Myocyte (in vitro differentiated cells): Measurements from ENCODE around the gene FTMT. TPM values are rescaled to one million over a fixed set of nuclear protein-coding genes. Genes with fewer than 3 reads are reported as not detected.
A peak's percentile ranks its signal among the peaks of the same experiment; 100 is the strongest.
"Not testable (repeated sequence)": the region's sequence is repeated elsewhere in the genome, so short reads cannot be mapped to it uniquely, and the experiment has no call there.

Experiments used
- DNase-seq: peaks from one replicate; pipeline ENCODE4 v3.0.0-alpha.2; 2012; ENCODE audit warnings: low read depth
- polyA plus RNA-seq: library from polyadenylated mRNA; unstranded; fragments of >200 nt; gene quantifications from one replicate; pipeline ENCODE4 v1.2.1, GENCODE V29; 2012; ENCODE audit warnings: missing spikeins
- total RNA-seq: library from RNA; depleted of rRNA; stranded (reverse); fragments of >200 nt; gene quantifications from 2 replicates; pipeline ENCODE4 v1.2.3, GENCODE V29; 2014

The FTMT gene
- not detected in 2 replicates for total RNA-seq
- polyA plus RNA-seq = not detected

DNA sequence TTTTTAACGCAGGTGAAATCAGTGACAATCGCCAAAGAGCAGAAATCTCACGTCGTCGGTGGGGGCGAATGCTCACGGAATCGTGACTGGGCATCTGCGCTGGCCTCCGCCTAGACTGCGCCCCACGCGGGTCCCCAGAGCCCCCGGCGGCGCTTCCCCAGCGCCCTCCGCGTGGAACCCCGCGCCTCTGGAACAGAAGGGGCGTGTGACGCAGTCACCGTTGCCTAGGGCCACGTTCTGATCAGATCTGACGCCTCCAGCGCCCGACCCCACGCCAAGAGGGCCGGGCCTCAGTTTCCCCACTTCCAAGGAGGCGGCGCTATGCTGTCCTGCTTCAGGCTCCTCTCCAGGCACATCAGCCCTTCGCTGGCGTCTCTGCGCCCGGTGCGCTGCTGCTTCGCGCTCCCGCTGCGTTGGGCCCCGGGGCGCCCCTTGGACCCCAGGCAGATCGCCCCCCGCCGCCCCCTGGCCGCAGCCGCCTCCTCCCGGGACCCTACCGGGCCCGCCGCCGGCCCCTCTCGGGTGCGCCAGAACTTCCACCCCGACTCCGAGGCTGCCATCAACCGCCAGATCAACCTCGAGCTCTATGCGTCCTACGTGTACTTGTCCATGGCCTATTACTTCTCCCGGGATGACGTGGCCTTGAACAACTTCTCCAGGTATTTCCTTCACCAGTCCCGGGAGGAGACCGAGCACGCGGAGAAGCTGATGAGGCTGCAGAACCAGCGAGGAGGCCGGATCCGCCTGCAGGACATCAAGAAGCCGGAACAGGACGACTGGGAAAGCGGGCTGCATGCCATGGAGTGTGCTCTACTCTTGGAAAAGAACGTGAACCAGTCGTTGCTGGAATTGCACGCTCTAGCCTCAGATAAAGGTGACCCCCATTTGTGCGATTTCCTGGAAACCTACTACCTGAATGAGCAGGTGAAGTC lies at the start of gene FTMT:
Gene FTMT (plus strand): TSS at position 240 of the 932 bp plus-strand sequence. CDS start 82 bp downstream, at position 322.
- DNase-seq = no peak

DNA sequence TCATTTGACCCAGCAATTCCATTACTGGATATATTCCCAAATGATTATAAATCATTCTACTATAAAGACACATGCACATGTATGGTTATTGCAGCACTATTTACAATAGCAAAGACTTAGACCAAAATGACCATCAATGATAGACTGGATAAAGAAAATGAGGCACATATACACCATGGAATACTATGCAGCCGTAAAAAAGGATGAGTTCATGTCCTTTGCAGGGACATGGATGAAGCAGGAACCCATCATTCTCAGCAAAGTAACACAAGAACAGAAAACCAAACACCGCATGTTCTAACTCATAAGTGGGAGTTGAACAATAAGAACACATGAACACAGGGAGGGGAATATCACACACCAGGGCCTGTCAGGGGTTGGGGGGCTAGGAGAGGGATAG lies 46.4 kb upstream of the FTMT start:
- DNase-seq = not testable (repeated sequence)

DNA sequence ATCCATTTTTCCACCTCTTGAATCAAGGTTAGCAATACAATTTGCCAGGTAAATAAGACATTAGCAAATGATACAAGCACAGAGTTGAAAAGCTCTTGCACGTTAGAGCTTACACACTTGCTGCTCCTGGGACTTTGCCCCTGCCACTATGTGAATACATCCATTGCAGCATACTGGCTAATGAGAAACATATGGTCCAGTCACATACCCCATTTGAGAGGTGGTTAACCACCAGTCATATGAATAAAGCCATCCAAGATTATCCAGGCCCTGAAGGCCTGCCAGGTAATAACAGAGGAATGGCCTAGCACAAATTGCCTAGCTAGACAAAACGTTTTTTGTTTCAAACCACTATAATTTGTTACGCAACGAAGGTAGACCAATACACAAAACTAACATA lies 45.8 kb upstream of the FTMT start:
- no peak for DNase-seq

DNA sequence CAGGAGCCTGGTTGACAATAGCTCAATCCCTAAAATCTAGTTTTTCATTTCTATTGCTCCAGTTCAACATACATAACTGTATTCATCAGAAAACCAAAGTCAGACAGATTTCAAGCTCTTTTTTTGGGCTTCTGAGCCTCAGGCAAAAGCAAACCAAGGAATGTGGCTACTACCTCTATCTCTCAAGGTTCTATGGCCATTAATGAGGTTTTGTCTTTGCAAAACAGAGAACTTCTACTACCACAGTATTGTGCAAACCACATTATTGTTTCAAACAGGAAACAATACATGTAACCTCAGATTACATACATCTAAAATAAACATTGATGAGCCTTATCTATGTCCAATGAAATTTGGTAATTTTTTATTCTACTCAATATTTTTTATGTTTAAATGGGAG lies 35.5 kb upstream of the FTMT start:
- no peak for DNase-seq

DNA sequence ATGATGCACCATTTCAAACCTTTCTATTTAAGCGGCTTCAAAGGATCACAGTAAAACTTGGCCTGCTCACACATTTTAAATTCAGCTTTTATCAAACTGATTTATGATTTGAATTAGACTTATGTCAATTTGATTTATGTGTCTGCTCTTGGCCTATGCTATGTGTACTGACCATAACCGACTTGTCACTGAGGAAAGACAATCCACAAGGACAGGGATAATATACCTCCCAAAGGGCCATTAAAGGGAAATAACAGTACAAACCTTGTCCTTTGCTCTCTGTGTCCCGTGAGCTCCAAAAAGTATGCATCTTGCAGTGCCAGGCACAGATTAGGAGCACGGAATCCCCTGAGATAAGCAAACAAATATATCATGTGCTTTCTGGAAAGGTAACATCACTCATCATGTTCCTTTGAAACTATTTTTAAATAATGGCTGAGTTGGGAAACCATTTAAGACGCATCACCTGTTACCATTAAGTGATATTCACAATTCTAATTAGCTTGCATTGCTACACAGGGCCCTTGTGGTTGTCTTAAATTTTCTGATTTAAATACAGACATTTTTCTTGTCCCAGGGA lies 31.9 kb upstream of the FTMT start:
- DNase-seq = no peak

DNA sequence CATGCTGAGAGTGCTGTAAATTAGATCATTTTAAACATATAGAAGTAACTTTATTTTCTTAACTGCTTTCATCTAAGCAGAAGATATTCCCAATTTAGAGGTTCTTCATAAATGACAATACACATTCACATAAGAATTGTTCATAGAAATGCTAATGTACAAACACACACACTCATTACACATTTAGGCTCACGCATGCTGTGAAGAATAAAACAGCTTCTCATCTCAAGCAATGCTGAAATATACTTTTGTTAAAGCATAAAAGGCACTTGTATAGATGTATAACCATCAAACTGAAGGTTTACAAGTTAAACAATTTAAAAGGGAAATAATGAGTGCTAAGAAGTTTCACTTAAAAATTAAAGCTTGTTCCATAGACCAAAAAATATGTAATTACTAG lies 18.1 kb upstream of the FTMT start:
- DNase-seq = no peak

DNA sequence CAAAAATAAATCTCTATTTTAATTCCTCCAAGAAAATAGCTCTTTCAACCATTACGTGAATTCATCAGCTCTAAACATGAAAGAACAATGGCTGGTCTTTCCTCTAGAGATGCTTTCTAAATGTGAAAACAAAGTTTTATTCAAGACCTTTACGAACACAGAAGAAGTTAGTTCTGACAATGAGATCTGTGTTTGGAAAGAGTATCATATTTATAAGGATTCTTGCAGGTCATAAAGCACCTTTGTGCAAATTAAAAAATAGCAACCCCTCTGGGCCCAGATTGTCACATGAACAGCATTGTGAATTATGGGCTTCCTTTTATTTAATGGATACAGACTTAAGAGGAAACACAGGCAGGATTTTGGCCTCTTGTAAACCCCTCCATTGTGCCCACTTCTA lies 17.7 kb upstream of the FTMT start:
- DNase-seq = no peak

DNA sequence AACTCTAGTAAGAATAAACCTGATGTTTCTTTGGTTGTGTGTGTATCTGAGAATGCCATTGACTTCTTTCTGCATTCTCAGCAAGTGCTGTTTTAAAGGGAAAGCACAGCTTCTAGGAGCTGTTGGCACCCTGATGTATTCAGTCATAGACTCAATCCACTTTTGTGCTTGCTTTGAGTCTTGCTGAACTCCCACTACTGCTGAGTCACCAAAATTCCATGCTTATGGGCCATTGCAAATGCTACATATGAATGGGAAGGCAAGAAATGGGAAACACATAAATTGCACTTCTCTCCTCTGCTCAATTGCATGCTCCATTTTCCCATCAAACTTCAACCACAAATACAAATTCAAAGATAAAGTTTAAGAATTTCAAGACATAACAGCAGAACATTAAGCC lies 9.8 kb upstream of the FTMT start:
- DNase-seq = no peak

DNA sequence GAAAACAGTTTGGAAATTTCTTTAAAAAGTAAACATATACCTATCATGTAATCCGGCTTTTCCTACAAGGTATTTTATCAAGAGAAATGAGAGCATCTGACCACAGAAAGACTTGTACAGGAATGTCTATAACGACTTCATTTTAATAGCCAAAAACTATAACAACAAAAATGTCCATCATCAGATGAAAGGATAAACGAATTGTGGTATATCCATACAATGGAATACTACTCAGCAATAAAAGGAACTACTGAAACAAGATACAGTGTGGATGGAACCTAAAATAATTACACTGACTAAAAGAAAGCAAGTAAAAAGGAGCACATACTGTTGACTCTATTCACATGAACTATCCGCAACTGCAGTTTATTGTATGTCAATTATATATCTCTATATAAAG lies 1.4 kb upstream of the FTMT start:
- DNase-seq = no peak

DNA sequence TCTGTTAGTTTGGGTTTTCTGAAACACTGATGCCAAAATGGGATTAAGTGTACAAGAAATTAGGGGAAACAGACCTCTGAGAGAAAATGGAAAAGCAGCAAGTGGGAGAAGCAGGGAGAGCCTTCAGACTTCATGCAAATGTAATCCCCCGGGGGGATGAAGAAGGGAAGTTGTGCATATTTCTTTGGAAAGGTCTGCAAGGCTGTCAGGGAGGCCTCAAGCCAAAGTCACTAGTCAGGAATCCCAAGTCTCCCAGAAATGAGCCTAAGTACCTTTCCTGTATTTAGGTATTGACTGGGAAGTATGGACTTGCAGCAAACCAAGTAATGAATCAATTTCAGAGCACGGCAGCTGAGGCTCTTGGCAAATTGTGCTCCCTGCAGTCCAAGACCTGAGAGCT lies 2.2 kb downstream of the FTMT start:
- no peak for DNase-seq

DNA sequence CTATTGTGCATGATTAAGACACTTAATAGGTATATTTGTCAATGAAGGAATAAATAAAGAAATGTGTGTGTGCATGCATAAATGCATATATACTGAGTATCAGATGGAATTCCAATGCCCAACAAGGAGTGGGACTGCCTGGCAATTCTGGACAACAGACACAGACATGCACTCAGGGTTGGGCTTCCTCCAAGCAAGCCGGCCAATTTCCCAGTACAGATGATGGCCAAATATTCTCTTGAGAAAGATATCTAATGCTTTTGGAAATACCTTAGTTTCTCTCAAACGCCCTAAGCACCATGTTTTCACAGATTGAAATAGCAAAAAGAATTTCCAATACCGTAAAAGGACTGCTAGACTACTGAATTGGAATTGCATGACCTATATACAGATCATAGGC lies 11.1 kb downstream of the FTMT start:
- no peak for DNase-seq

DNA sequence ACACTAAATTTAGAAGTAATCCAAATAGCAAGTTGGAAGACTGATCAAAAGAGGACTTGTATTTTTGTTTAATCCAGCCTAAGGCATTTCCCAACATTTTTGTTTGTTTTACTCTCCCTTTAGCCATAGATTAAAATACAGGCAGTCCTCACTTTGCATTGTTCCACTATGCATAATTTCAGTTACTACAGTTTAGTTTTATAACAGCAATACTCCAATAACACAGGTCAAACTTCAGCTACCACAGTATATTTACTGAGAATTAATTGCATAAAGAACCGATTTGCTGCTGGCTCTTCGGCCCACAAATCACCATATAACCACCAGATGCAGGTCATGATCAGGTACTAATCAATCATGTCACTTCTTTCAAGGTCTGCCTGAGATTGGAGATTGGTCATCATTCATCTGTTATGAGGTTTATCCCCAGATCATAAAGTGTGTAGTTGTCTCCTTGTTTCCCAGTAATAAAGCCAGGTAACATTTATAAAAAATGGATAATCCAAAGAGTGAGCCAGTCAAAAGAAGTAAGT lies 12.1 kb downstream of the FTMT start:
- DNase-seq = no peak

DNA sequence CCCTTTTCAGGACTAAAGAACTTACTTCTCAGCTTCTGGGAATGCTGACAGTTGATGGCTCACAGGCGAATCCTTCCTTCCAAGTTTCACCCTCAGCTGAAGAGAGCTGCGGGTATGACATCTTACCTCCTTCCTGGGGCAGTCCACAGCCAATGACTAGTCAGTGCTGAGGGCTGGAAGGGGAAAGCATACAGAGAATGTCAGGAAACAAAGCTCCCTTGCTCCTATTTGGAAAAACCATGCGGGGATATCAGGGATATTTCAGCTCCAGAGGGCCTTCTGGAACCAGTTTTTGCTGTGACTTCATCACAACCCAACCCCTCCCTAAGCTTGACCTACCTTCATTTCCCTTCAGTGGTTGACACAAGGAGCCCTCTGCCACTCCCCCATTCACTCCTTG lies 15.7 kb downstream of the FTMT start:
- DNase-seq = no peak

DNA sequence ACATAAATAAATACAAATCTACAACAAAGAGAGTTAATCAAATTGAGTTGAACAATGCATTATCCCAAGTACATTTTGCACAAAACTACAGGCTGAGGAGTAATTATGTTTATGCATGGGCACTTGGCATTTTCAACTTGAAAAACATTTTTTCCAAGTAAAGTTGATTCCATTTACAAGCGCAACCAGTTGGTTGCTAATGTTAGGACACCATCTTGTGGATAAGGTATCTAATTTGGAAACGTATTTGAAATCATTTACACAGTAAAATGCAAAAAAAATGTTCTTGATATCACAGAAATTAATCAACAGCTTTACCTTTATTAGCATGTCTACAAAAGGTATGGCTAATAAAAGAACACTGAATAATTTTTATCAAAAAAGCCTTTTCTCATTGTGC lies 18.8 kb downstream of the FTMT start:
- no peak for DNase-seq

DNA sequence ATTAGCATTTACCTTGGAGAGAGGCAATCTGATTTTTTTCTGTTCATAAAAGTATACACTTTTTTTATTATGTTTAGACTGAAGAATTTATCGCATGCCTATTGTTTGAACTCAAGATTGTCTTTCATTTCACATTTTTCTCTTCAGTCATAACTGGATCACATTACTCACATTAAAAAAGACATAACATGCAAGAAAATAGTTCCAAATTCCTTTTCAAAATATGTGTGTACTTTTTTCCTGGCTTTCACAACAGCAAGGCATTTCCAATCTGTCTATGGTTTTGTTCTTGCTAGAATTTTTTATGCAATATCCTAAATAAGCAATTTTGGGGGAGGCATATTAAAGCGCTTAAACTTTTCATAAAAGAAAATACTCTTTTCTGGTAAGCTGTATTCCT lies 21.2 kb downstream of the FTMT start:
- DNase-seq = no peak

DNA sequence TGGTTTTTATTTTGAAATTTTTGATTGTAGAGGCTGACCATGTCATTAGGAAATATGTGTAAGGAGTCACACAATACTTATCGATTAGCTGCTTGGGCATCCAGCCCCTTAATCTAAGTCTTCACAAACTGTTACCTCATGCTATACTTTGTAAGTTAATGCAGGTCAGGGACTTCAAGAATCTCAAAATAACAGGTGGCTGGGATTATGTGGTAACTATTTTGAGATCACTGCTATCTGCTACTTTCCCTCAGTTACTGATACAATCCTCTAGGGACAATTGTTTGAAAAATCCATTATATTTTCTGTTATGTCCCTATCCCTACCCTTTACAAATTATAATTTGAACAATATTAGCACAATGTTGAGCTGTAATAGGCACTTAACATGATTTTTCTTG lies 21.7 kb downstream of the FTMT start:
- DNase-seq = peak; percentile 61

DNA sequence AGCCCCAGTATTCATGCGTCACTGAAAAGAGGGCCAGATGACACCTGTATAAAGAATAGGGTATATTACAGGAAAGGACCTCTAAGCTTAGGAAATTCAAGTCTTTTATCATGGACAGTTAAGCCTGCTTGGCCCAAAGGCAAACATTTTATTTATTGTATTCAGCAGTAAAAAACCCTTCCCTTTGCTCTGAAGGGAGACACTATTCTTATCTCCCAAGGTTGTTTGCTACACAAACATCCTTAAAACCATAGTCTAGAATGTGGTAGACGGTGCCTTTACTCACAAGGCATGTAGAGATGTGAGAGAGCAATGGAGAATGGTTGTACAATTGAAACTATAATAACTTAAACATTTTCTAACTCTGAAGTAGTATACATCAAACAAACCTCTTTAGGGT lies 33.9 kb downstream of the FTMT start:
- DNase-seq = no peak

DNA sequence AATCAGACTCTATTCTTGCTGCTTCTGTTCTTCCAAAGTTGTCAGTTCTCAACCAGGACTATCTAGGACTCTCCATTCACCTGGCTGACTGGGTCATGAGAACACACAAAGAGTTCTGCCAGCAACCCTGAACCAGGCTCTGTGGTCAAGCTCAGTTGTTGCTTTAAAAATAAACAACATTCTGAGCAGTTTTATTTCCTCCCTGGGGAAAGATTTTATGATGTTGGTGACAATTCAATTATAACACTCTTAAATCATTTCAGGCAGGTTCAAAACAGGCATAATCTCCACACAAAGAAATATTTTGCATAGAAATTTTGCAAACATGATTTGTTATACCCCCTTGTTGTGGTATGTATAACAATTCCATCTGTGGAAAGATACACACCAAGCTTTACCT lies 36.0 kb downstream of the FTMT start:
- no peak for DNase-seq

DNA sequence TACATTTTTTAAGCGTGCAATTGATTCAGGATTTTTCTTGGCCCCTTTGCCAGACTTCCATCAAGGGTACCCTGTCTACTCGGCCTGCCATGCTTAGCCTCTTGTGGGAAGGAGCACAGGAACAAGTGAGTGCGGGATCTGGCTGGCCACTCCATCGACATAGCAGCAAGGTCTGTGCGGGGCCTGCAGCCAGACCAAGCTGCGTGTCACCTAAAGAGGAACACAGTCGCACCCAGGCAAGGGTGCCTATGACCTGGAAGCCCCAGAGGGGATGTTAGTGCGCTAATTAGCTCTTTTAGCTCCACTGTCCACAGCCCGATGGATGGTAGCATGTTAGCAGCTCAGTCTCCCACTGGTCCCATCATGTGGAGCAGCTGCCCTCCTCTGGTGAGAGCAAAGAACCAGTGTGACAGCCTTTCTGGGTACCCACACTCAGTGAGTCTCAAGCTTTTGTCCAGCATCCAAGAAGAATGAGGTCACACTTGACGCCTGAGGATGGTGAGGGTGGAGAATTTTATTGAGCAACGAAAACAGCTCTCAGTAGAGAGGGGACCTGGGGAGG lies 38.7 kb downstream of the FTMT start:
- no peak for DNase-seq

DNA sequence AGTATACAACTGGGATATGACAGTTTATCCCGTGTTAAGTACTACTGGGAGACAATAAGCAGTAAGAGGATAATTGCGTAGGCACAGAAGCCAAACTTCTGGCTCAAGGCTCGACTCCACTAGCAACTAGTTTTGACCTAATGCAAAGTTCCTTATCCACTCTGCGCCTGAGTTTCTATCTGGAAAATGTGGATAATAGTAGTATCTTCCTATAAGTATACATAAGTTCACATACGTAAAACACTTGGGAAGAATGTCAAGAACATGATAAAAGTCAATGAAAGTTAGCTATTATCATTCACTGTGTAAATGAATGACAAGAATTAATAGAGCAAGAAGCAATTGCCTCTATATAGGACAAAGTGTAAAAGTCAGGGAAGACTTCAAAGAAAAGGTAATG lies 45.7 kb downstream of the FTMT start:
- DNase-seq = no peak

DNA sequence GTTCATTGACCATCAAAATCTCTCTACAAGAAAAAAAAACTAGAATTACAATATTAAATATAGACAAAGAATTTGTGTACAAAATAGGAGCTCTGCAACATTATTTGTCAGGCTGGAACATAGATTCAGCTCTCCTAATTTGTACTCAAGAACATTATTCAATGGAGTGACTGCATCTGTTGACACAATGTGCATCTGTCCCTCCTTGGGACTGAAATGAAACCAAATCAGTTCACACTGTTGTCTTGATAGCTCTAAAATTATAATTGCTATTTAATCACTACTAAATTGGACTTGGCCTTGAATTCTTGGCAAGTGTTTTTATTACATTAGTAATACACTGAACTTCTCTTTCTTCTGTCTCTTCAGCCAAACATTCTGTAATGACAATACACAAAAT lies 47.7 kb downstream of the FTMT start:
- no peak for DNase-seq
